ENCODE measurements around the gene OTOGL. TPM values are rescaled to one million over a fixed set of nuclear protein-coding genes. Genes with fewer than 3 reads are reported as not detected.

The OTOGL gene
- total RNA-seq, 1 experiment from 2014 or later = not detected

DNA sequence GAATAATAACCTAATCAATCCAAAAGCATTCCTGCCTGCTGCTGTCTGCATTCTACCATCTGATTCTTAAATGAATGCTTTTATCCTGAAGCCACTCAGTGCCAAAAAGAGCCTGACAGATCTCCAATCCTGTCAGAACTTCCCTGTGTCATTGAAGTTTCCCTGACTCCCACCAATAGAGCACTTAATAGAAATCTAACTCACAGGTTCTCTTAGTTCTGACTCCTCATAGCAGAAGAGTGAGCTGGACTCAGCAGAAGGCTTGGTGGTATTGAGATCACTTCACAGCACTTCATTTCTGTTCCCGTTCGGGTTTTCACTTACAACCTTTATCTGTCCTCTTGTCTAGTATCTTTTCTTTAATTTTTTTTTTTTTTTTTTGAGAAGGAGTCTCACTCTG is 102.6 kb downstream of the OTOGL start:
- ChIA-PET CTCF (interaction anchor here (0.7 to 5.4 kb wide), 2 partner anchors 68 to 479 kb away, joined by 6 to 23 read pairs; no protein-coding TSS in a partner anchor), POLR2A (no interaction called here)
- no peak overlapping the region for H3K4me3 Mint-ChIP-seq (ENCODE audit: unreplicated experiment)
- DNase-seq (ENCODE audit: unreplicated experiment) = no peak
- no peaks in the 10 kb centered on the region for H3K9me3 Mint-ChIP-seq (ENCODE audit: unreplicated experiment)
- no peaks in the 10 kb centered on the region for H3K27me3 Mint-ChIP-seq (ENCODE audit: insufficient read depth, unreplicated experiment)
- BruUV-seq (replicated peaks) = no TSS peak
- TF ChIP-seq CTCF (IDR thresholded peaks at IDR 0.05; ENCODE audit: unreplicated experiment) = no peak
- intact Hi-C loops (cut with micrococcal nuclease) = no loop called here
- no peaks in the 10 kb centered on the region for H3K36me3 Mint-ChIP-seq (ENCODE audit: insufficient read depth, unreplicated experiment)
- H3K27ac Mint-ChIP-seq (ENCODE audit: low read depth, unreplicated experiment) = no peak overlapping the region
- no peaks in the 10 kb centered on the region for H3K4me1 Mint-ChIP-seq (ENCODE audit: insufficient read depth, unreplicated experiment)

GRCh38 chr12:80205960-80206359 is 106.6 kb downstream of the OTOGL start:
- no TSS peak for BruUV-seq (replicated peaks)
- ChIA-PET CTCF (interaction anchor here (0.5 to 5.4 kb wide), 5 partner anchors 10 to 1494 kb away, joined by 3 to 23 read pairs (median 6); no protein-coding TSS in a partner anchor), POLR2A (interaction anchor here (0.6 kb wide), 1 partner anchor 17 kb away, joined by 3 read pairs; no protein-coding TSS in a partner anchor)
- no peak for TF ChIP-seq CTCF (IDR thresholded peaks at IDR 0.05; ENCODE audit: unreplicated experiment)
- Mint-ChIP-seq H3K4me3 (ENCODE audit: unreplicated experiment) (no peak overlapping the region), H3K27ac (ENCODE audit: low read depth, unreplicated experiment) (no peak overlapping the region), H3K9me3 (ENCODE audit: unreplicated experiment) (no peaks in the 10 kb centered on the region), H3K27me3 (ENCODE audit: insufficient read depth, unreplicated experiment) (no peaks in the 10 kb centered on the region), H3K36me3 (ENCODE audit: insufficient read depth, unreplicated experiment) (no peaks in the 10 kb centered on the region), H3K4me1 (ENCODE audit: insufficient read depth, unreplicated experiment) (no peaks in the 10 kb centered on the region)
- no peak for DNase-seq (ENCODE audit: unreplicated experiment)
- intact Hi-C loops (cut with micrococcal nuclease) = no loop called here

DNA sequence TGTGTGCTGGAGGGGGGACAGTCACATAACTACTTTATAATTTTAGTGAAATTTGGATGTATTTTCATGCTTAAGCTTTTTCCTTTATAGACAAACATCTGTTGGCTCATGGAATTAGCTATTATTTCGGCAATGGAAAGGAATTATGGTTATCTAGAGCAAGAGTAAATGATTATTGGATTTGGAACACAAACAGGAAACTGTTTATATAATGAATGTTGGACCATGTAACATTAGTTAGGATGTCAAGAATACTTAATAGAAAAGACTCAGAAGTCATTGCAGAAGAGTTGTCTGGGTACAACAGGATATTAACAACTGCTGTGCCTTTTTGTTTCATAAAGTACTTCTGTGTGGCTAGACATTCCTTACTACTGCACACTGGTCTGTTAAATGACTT is 108.7 kb downstream of the OTOGL start:
- no peak for TF ChIP-seq CTCF (IDR thresholded peaks at IDR 0.05; ENCODE audit: unreplicated experiment)
- Mint-ChIP-seq H3K27ac (ENCODE audit: low read depth, unreplicated experiment) (no peak overlapping the region), H3K9me3 (ENCODE audit: unreplicated experiment) (no peaks in the 10 kb centered on the region), H3K27me3 (ENCODE audit: insufficient read depth, unreplicated experiment) (no peaks in the 10 kb centered on the region), H3K36me3 (ENCODE audit: insufficient read depth, unreplicated experiment) (no peaks in the 10 kb centered on the region), H3K4me1 (ENCODE audit: insufficient read depth, unreplicated experiment) (no peaks in the 10 kb centered on the region), H3K4me3 (ENCODE audit: unreplicated experiment) (no peak overlapping the region)
- DNase-seq (ENCODE audit: unreplicated experiment) = no peak
- POLR2A ChIA-PET = no interaction called here
- CTCF ChIA-PET = interaction anchor here (2.1 kb wide), 1 partner anchor 13 kb away, joined by 8 read pairs; no protein-coding TSS in a partner anchor
- intact Hi-C loops (cut with micrococcal nuclease) = no loop called here
- no TSS peak for BruUV-seq (replicated peaks)

- no peaks in the 10 kb centered on the region for H3K27me3 Mint-ChIP-seq (ENCODE audit: insufficient read depth, unreplicated experiment)
- ChIA-PET POLR2A (no interaction called here), CTCF (no interaction called here)
- H3K4me3 Mint-ChIP-seq (ENCODE audit: unreplicated experiment) = no peak overlapping the region
- intact Hi-C loops (cut with micrococcal nuclease) = no loop called here
- H3K9me3 Mint-ChIP-seq (ENCODE audit: unreplicated experiment) = no peaks in the 10 kb centered on the region
- H3K36me3 Mint-ChIP-seq (ENCODE audit: insufficient read depth, unreplicated experiment) = no peaks in the 10 kb centered on the region
- H3K4me1 Mint-ChIP-seq (ENCODE audit: insufficient read depth, unreplicated experiment) = no peaks in the 10 kb centered on the region
- no peak overlapping the region for H3K27ac Mint-ChIP-seq (ENCODE audit: low read depth, unreplicated experiment)
- no peak for TF ChIP-seq CTCF (IDR thresholded peaks at IDR 0.05; ENCODE audit: unreplicated experiment)
- BruUV-seq (replicated peaks) = no TSS peak
- no peak for DNase-seq (ENCODE audit: unreplicated experiment)
These were observed 112.3 kb downstream of the OTOGL start for GRCh38 chr12:80211671-80212070.
